Left lung (tissue), 10 donors: ENCODE data around the gene DDX24. TPM values are rescaled to one million over a fixed set of nuclear protein-coding genes. Genes with fewer than 3 reads are reported as not detected.

Experiments used
- ATAC-seq: fragments of 200-7000 bp; cut with Tn5 transposase; one replicate; pipeline ENCODE4 v1.9.1; 2020; ENCODE audit warnings: moderate library complexity
- DNase-seq, 4 donors: peaks; one replicate each; pipeline ENCODE4 v3.0.0-alpha.2; 2013 to 2020
- H3K27ac ChIP-seq, 2 donors: fragments of 200-600 bp; sonication (generic) in 1 of 2; one replicate each; pipeline versions ENCODE4 v1.5.0 to v1.8.0; 2020 to 2021
- H3K27me3 ChIP-seq, 2 donors: fragments of 200-600 bp; sonication (generic) in 1 of 2; one replicate each; pipeline versions ENCODE4 v1.5.0 to v1.8.0; 2020 to 2021
- H3K36me3 ChIP-seq, 2 donors: fragments of 200-600 bp; sonication (generic) in 1 of 2; one replicate each; pipeline versions ENCODE4 v1.5.0 to v1.8.0; 2020 to 2021
- H3K4me1 ChIP-seq, 2 donors: fragments of 200-600 bp; one replicate each; pipeline ENCODE4 v1.8.0; 2021
- H3K4me3 ChIP-seq, 2 donors: fragments of 200-600 bp; sonication (generic) in 1 of 2; one replicate each; pipeline versions ENCODE4 v1.5.0 to v1.8.0; 2020 to 2021; ENCODE audit warnings: mild to moderate bottlenecking in 1 of 2
- H3K9me3 ChIP-seq, 2 donors: fragments of 200-600 bp; sonication (generic) in 1 of 2; one replicate each; pipeline versions ENCODE4 v1.5.0 to v1.8.0; 2020 to 2021
- intact Hi-C, 2 donors: fragments of 100-400 bp; cut with DNase I; formaldehyde crosslinking; loops; one replicate each; pipeline versions ENCODE4 v1.11.2 to v1.14.2; 2022
- polyA plus RNA-seq, 6 donors: library from polyadenylated mRNA; unstranded; fragments of 120-200 nt; gene quantifications; one replicate each; pipeline ENCODE4 v1.2.1, GENCODE V29; 2013; ENCODE audit not compliant: insufficient read length in 6 of 6
- total RNA-seq, 2 donors: library from RNA; stranded (reverse); fragmentation: NEBNext Ultra II Directional; extraction: Animal tissue kit (Norgen Biotek cat#: 25700); gene quantifications; one replicate each; pipeline ENCODE4 v1.2.1, GENCODE V29; 2021
- TF ChIP-seq, protein P1 (sequence below), 2 donors: fragments of 200-600 bp; sonication (generic) in 1 of 2; IDR thresholded peaks; one replicate each; pipeline versions ENCODE4 v1.5.0 to v1.8.0; 2021; ENCODE audit warnings: antibody characterized with exemption in 2 of 2
- donor health status: DM: no; HTN: yes; CAD: no.
- donor health status: DM: no; HTN: no; CAD: no.

Gene DDX24
- total and polyA plus RNA-seq, 8 donors: 127 to 148 (median 139) TPM

DNA sequence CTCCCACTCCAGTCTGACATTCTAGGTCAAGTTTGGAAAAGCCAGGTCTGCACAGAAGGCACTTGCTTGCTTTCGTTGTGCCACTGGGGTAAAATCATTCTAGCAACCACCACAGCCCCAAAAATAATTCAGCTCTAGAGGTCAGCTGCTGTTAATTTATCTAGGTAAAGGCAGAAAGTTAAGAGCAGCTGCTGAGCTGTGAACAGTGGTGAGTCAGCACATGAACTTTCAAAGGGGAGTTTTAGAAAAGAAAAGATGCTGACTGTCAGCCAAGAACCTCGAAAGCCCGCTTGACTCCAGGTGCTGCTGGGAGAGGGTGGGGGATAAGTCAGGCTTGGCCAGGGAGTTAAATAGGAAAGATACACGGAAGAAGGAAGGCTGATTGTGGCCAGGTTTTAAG lies 71.2 kb downstream of the DDX24 start:
- TF ChIP-seq, protein P1, sequence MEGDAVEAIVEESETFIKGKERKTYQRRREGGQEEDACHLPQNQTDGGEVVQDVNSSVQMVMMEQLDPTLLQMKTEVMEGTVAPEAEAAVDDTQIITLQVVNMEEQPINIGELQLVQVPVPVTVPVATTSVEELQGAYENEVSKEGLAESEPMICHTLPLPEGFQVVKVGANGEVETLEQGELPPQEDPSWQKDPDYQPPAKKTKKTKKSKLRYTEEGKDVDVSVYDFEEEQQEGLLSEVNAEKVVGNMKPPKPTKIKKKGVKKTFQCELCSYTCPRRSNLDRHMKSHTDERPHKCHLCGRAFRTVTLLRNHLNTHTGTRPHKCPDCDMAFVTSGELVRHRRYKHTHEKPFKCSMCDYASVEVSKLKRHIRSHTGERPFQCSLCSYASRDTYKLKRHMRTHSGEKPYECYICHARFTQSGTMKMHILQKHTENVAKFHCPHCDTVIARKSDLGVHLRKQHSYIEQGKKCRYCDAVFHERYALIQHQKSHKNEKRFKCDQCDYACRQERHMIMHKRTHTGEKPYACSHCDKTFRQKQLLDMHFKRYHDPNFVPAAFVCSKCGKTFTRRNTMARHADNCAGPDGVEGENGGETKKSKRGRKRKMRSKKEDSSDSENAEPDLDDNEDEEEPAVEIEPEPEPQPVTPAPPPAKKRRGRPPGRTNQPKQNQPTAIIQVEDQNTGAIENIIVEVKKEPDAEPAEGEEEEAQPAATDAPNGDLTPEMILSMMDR (IDR thresholded peaks at IDR 0.05): no peak
- intact Hi-C loops: no loop called here
- H3K27ac ChIP-seq: no peak overlapping the region
- DNase-seq: no peak
- H3K4me1 ChIP-seq: no peaks in the 10 kb centered on the region
- H3K27me3 ChIP-seq: peaks cover 0 to 10% of the 10 kb centered on the region in 2 donors
- H3K9me3 ChIP-seq: no peaks in the 10 kb centered on the region
- ATAC-seq: peak; percentile 44
- H3K36me3 ChIP-seq: no peaks in the 10 kb centered on the region
- no peak overlapping the region for H3K4me3 ChIP-seq

DNA sequence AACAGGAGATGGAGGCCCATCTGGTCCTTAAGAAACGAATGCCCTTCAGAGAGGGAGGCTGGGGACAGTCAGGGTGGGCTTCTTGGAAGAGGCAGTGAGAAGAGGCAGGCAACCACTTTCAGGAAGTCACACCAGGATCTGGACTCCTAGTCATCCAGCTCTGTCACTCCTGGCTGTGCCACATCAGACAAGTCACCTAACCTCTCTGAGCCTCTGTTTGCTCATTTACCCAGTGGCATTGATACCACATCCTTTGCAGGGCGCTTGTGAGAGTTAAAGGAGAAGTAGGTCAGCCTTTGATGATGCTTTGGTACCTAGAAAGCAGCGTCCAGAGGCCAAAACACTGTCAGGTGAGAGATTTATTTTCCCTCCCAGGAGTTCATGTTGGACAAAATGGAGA lies 72.8 kb downstream of the DDX24 start:
- intact Hi-C loops: no loop called here
- Histone ChIP-seq H3K4me1 (no peaks in the 10 kb centered on the region), H3K9me3 (no peaks in the 10 kb centered on the region), H3K27me3 (peaks cover 0 to 10% of the 10 kb centered on the region in 2 donors), H3K4me3 (no peak overlapping the region), H3K36me3 (no peaks in the 10 kb centered on the region), H3K27ac (no peak overlapping the region)
- ATAC-seq (no peak), DNase-seq (peak in 1 of 4 donors; percentile 1)
- TF ChIP-seq, protein P1 (IDR thresholded peaks at IDR 0.05): no peak

DNA sequence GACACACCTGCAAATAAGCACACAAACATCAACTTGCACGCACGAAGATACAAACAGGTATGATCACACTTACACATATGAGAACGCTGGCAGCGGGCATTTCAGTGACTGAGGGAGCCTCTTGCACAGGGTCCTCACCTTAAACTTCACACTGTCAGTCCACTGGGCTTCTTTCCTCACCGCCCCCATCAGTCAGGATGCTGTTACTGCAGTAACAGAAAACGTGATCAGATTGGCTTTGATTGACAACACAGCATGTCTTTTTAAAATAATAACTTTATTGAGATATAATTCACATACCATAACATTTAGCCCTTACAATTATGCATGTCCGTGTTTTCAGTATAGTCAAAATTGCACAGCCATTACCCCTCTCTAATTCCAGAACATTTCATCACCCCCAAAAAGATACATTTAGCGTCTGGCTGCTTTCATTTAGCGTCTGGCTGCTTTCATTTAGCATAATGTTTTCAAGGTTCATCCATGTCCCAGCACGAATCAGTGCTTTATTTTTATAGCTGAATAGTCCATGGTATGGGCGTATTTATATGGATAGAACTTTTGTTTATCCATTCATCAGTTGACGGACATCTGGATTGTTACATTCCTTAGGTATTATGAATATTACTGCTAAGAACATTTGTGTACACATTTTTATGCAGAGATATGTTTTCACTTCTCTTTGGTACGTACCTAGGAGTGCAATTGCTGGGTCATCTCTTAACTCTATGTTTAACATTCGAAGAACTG lies 75.5 kb downstream of the DDX24 start:
- H3K9me3 ChIP-seq: no peaks in the 10 kb centered on the region
- no peak for ATAC-seq
- TF ChIP-seq, protein P1 (IDR thresholded peaks at IDR 0.05): peak; percentile 11 to 18
- peaks cover 0 to 27% of the 10 kb centered on the region in 2 donors for H3K27me3 ChIP-seq
- peak in 1 of 4 donors; percentile 5 for DNase-seq
- no peaks in the 10 kb centered on the region for H3K36me3 ChIP-seq
- H3K27ac ChIP-seq: no peak overlapping the region
- H3K4me1 ChIP-seq: no peaks in the 10 kb centered on the region
- H3K4me3 ChIP-seq: no peak overlapping the region
- intact Hi-C loops: no loop called here

DNA sequence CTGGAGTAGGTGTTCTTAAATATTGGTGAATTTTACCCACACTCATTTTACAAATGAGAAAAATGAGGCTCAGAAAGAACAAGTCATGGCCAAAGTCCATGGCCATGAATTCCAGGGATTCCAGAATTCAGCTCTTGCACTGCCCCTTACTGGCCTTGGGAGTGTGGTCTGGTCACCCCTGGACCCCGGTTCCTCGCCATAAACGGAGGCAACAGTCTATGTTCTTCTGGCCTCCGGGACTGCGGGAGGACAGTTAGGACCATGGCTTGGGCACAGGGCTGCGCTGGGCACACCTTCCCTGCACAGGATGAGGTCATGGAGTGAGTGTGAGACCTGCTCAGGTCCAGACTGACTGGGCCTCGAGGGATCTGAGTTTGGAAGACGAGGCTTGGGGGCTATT lies 77.0 kb downstream of the DDX24 start:
- intact Hi-C loops: loop anchor here in 1 of 2 donors (5.0 kb wide), 1 partner anchor 62 kb away; no protein-coding TSS in a partner anchor
- Histone ChIP-seq H3K4me3 (no peak overlapping the region), H3K9me3 (no peaks in the 10 kb centered on the region), H3K36me3 (no peaks in the 10 kb centered on the region), H3K4me1 (no peaks in the 10 kb centered on the region), H3K27me3 (peaks cover 0 to 28% of the 10 kb centered on the region in 2 donors), H3K27ac (no peak overlapping the region)
- ATAC-seq (no peak), DNase-seq (no peak)
- TF ChIP-seq, protein P1 (IDR thresholded peaks at IDR 0.05): no peak

DNA sequence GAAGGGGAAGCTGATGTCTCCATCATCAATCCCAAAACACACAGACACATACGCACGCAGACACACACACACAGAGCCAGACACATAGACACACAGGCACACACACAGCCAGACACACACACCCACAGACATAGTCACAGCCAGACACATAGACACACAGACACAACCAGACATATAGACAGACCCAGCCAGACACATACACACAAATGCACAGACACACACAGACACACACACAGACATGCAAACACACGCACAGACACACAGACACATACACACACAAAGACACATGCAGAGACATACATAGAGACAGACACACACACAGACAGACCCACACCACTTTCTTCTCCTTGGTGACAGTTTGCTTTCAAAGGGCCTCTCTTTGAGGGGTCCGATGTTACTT lies 77.6 kb downstream of the DDX24 start:
- TF ChIP-seq, protein P1 (IDR thresholded peaks at IDR 0.05): no peak
- Histone ChIP-seq H3K27ac (no peak overlapping the region), H3K9me3 (no peaks in the 10 kb centered on the region), H3K4me1 (no peaks in the 10 kb centered on the region), H3K4me3 (no peak overlapping the region), H3K27me3 (peaks cover 0 to 28% of the 10 kb centered on the region in 2 donors), H3K36me3 (no peaks in the 10 kb centered on the region)
- DNase-seq (no peak), ATAC-seq (no peak)
- intact Hi-C loops: loop anchor here in 1 of 2 donors (5.0 kb wide), 1 partner anchor 61 kb away; no protein-coding TSS in a partner anchor
